Mesodermal cell (in vitro differentiated cells): ENCODE results near the gene MRFAP1.

Experiments
- H3K27ac ChIP-seq: 2 replicates; pipeline ENCODE4 v1.7.0; 2013; ENCODE audit warnings: mild to moderate bottlenecking, low read depth, low read length, moderate library complexity; ENCODE audit not compliant: severe bottlenecking
- H3K36me3 ChIP-seq: 2 replicates; pipeline ENCODE4 v1.7.1; 2013; ENCODE audit warnings: mild to moderate bottlenecking, low read length, moderate library complexity; ENCODE audit not compliant: control insufficient read depth, insufficient read depth
- H3K4me1 ChIP-seq: one replicate; pipeline ENCODE4 v1.7.1; 2013; ENCODE audit warnings: mild to moderate bottlenecking, low read length; ENCODE audit not compliant: insufficient read depth, control insufficient read depth, poor library complexity, severe bottlenecking
- H3K4me3 ChIP-seq: 2 replicates; pipeline ENCODE4 v1.7.0; 2013; ENCODE audit warnings: low read length, control low read depth, mild to moderate bottlenecking; ENCODE audit not compliant: insufficient read depth, poor library complexity, severe bottlenecking; ENCODE audit errors: extremely low read depth
- H3K9me3 ChIP-seq: 2 replicates; pipeline ENCODE4 v1.7.1; 2013; ENCODE audit warnings: mild to moderate bottlenecking, low read length, moderate library complexity; ENCODE audit not compliant: control insufficient read depth
- WGBS, 2 experiments: methylation state at CpG; one replicate each; pipeline ENCODE4 v1.1.5; 2013; ENCODE audit warnings: missing lambda C conversion rate in 2 of 2; ENCODE audit not compliant: insufficient coverage in 2 of 2; 5-methylcytosine and 5-hydroxymethylcytosine counted together

Gene MRFAP1

DNA sequence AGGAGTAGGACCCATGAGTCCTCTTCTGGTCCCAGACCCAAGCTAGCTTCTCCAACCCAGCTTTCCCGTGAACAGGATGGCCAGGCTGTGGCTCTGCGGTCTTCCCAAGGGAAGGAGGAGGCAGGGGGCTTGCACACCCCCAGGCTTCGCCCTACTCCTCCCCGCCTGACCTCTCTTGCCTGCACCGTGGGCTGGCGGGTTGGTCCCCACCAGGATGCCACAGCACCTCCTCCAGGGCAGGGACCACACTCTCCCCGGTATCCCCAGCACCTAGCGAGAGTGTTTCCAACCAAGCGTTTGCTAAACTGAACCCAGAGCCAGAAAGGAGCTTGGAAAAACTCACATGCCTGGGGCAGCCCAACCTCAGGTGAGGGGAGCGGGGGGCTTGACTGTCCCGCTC lies 44.2 kb downstream of the MRFAP1 start:
- Histone ChIP-seq H3K36me3 (no peaks in the 10 kb centered on the region), H3K4me3 (no peak overlapping the region), H3K4me1 (peaks cover 17% of the 10 kb centered on the region), H3K27ac (no peak overlapping the region), H3K9me3 (peaks cover 11% of the 10 kb centered on the region)
- 81 to 94% methylated on average over 8 to 10 of the region's 11 CpGs for WGBS, 2 experiments

DNA sequence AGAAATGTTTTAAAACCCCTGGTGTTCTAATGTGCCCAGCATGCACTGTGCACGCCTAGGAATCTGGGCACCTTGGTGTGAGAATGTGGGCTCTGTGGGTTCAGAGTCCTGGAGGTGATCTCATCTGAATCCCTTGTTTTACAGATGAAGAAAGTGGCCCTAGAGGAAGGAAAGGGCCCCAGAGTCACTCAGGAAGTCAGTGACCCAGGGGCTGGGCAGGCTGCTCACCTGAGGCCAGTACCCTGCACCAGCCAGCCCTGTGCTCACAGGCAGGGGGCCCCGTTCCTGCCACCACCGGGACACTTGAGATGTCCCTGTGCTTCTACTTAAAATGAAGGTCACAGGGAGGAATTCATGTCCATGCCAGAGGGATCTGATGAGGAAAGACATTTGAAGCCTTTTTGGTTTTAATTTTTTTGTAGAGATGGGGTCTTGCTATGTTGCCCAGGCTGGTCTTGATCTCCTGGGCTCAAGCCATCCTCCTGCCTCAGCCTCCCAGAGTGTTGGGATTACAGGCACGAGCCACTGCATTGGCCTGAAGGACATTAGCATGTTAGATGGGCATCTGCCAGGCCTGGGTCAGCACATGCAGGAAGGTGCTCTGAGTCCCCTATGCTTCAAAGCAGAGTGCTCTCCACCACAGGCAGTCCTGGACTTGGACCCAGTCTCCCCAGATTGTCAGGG lies 45.8 kb downstream of the MRFAP1 start:
- Histone ChIP-seq H3K4me1 (peaks cover 20% of the 10 kb centered on the region), H3K36me3 (no peaks in the 10 kb centered on the region), H3K9me3 (peaks cover 11% of the 10 kb centered on the region), H3K4me3 (no peak overlapping the region), H3K27ac (no peak overlapping the region)
- whole genome bisulfite sequencing, 2 experiments: 83 to 91% methylated on average over 4 of the region's 4 CpGs

DNA sequence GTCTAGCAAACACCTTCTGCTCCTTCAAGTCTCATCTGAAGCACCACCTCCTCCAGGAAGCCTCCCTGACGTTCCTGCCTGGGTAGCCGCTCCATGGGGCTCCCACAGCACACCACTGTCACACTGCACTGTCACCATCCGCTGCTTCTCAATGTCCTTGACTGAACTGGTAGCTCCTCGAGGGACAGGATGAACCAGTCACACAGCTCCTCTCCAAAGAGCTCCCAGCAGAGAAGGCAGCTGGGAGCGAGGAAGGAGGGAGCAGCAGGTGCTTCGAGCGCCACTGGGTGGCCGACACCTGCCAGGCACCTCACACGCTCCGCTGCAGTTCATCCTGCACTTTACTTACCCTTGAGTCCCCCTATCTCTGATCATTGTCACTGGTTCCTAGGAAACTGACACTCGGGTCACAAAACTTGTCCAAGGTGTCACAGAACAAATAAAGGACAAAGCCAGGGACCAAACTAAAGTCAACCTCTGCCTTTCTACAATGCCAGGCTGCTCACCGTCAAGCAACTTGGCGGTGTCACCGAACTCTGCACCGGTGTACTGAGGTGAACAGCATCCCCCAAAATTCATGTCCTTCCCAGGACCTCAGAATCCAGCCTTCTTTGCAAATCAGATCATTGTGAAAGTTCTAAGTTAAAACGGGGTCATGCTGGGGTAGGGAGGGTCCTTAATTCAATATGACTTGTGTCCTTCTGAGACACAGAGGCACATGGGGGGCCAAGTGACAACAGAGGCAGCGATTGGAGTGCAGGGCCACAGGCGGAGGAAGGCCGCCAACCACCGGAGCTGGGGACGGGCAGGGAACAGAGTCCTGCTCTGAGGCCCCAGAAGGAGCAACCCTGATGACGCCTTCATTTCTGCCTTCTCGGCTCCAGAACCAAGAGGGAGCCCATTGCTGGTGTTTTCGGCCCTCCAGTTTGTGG lies 47.7 kb downstream of the MRFAP1 start:
- Histone ChIP-seq H3K4me3 (no peak overlapping the region), H3K9me3 (peaks cover 11% of the 10 kb centered on the region), H3K36me3 (no peaks in the 10 kb centered on the region), H3K4me1 (peaks cover 20% of the 10 kb centered on the region), H3K27ac (peak overlapping the region; percentile 93)
- WGBS, 2 experiments: 82 to 88% methylated on average over 22 to 24 of the region's 24 CpGs

DNA sequence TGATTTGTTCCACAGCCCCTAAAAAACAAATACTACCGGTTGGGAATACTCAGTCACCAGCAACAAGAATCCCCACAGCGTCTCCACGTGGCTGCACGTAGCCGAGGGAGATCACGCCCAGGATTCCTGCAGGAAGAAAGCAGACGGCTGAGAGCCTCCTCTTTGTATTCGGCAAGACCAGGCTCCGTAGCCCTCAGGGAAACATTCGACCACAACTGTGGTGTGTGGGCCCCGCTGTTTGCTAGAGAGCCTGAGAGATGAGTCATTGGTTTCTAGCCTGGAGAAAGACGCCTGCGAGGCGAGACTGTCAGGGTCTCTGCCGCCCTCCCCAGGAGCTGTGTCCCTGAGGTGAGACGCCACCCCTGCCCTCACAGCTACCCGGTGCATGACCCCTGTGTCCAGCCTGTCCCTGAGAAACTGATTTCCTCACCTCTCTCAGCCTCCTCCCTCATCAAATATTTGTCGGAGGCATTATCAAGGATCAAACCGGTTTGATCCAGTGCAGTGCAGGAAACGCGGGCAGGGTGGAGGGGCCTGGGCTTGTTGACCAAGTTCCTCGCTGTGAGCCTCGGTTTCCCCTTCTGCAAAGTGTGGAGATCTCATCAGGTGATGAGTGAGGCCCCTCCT lies 48.5 kb downstream of the MRFAP1 start:
- Histone ChIP-seq H3K36me3 (no peaks in the 10 kb centered on the region), H3K27ac (peak overlapping the region; percentile 93), H3K4me1 (peaks cover 26% of the 10 kb centered on the region), H3K4me3 (no peak overlapping the region), H3K9me3 (peaks cover 11% of the 10 kb centered on the region)
- WGBS, 2 experiments: 30 to 32% methylated on average over 16 to 18 of the region's 23 CpGs

DNA sequence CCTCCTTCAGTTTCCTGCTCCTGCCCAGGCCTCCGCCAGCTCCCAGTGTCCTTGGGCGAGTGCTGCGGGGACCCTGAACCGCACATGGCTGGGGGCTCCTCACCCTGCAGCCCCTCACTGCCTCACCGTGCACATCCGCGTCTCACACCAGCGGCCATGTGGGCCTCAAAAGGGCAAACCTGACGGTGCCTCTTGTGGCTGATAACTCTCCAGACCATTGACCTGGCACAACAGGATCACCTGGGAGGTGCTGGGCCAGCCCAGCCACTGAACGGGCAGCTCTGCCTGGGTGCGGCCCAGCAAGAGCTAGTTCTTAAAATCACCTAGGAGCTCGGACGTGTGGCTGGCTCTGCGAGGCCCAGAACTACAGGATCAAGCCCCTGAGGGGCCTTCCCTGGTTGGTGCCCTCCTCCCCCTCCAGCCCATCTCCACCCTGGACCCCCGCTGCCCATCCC lies 49.0 kb downstream of the MRFAP1 start:
- WGBS, 2 experiments: 81 to 83% methylated on average over 9 to 13 of the region's 15 CpGs
- no peaks in the 10 kb centered on the region for H3K36me3 ChIP-seq
- H3K27ac ChIP-seq: peak overlapping the region; percentile 93
- H3K4me3 ChIP-seq: no peak overlapping the region
- peaks cover 27% of the 10 kb centered on the region for H3K4me1 ChIP-seq
- H3K9me3 ChIP-seq: peaks cover 11% of the 10 kb centered on the region
